Keratinocyte (primary cell): ENCODE results near the gene PI4KA.

ENCODE experiments used
- CTCF ChIP-seq, 3 experiments: IDR thresholded peaks in 1 of 3; conservative IDR thresholded peaks in 1 of 3; optimal IDR thresholded peaks in 1 of 3; 2 replicates in 2 of 3; 3 replicates in 1 of 3; pipeline versions ENCODE3 to v1.5.1; 2011; ENCODE audit warnings: low read length in 3 of 3, mild to moderate bottlenecking in 3 of 3, moderate library complexity in 2 of 3, control low read depth in 1 of 3, inconsistent platforms in 1 of 3; ENCODE audit not compliant: insufficient read depth in 2 of 3; ENCODE audit errors: extremely low read depth in 1 of 3
- EZH2 ChIP-seq: IDR thresholded peaks from one replicate; pipeline ENCODE4 v1.6.1; 2012; ENCODE audit warnings: inconsistent platforms, mild to moderate bottlenecking, low read length, moderate library complexity

DNA sequence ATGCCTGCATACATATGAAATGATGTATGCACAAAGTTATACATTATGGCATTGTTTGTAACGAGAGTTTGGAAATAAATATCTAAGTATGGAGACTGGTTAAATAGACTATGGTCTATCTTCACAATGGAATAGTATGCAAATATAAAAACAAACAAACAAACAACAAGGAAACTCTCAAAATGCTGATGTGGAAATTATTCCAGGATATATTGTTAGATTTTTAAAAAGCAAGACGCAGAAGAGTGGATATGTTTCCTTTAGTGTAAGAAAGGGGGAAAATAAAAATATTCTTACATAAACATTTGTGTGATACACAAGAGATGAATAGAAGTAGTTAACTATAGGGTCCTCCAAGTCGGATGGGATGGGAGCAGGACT lies 47.8 kb upstream of the PI4KA start:
- TF ChIP-seq EZH2 (no peak), CTCF (optimal IDR thresholded peaks at IDR 0.05 in 1 of 3, IDR thresholded peaks at IDR 0.05 in 1 of 3, conservative IDR thresholded peaks at IDR 0.05 in 1 of 3; ENCODE audit: extremely low read depth in 1 of 3, insufficient read depth in 2 of 3, low read length in 3 of 3) (no peak)
